Upper lobe of right lung (tissue), 1 donor: ENCODE measurements around the gene BCL11A. TPM values are rescaled to one million over a fixed set of nuclear protein-coding genes. Genes with fewer than 3 reads are reported as not detected.

Experiments used
- ATAC-seq: fragments of 200-7000 bp; cut with Tn5 transposase; one replicate; pipeline ENCODE4 v1.9.1; 2020; ENCODE audit warnings: mild to moderate bottlenecking, moderate library complexity
- DNase-seq: peaks from one replicate; pipeline ENCODE4 v3.0.0-alpha.2; 2020
- H3K27ac ChIP-seq: fragments of 200-600 bp; one replicate; pipeline ENCODE4 v1.8.0; 2022
- H3K27me3 ChIP-seq: fragments of 200-600 bp; one replicate; pipeline ENCODE4 v1.8.0; 2022; ENCODE audit warnings: mild to moderate bottlenecking
- H3K36me3 ChIP-seq: fragments of 200-600 bp; one replicate; pipeline ENCODE4 v1.8.0; 2022
- H3K4me1 ChIP-seq: fragments of 200-600 bp; one replicate; pipeline ENCODE4 v1.8.0; 2022
- H3K4me3 ChIP-seq: fragments of 200-600 bp; one replicate; pipeline ENCODE4 v1.8.0; 2022; ENCODE audit warnings: mild to moderate bottlenecking
- H3K9me3 ChIP-seq: fragments of 200-600 bp; one replicate; pipeline ENCODE4 v1.8.0; 2022
- CTCF ChIP-seq: fragments of 200-600 bp; IDR thresholded peaks from one replicate; pipeline ENCODE4 v1.8.0; 2022; ENCODE audit warnings: antibody characterized with exemption
- intact Hi-C: fragments of 100-400 bp; cut with DNase I; formaldehyde crosslinking; loops from one replicate; pipeline ENCODE4 v1.11.0; 2022
- total RNA-seq: library from RNA; stranded (reverse); fragmentation: NEBNext Ultra II Directional; extraction: Animal tissue kit (Norgen Biotek cat#: 25700); gene quantifications from one replicate; pipeline ENCODE4 v1.2.1, GENCODE V29; 2021
- donor health status: DM: no; HTN: yes; CAD: no; lungs with severe emphysema.

BCL11A gene
- total RNA-seq, 1 donor from 2014 or later = 10.3 TPM

GRCh38 chr2:60481257-60481656 is 72.2 kb downstream of the BCL11A start:
- DNase-seq (no peak), ATAC-seq (no peak)
- H3K4me1 ChIP-seq = peaks cover 7% of the 10 kb centered on the region
- TF ChIP-seq CTCF = no peak
- H3K27me3 ChIP-seq = no peaks in the 10 kb centered on the region
- no peak overlapping the region for H3K4me3 ChIP-seq
- no peaks in the 10 kb centered on the region for H3K9me3 ChIP-seq
- H3K27ac ChIP-seq = no peak overlapping the region
- H3K36me3 ChIP-seq = no peaks in the 10 kb centered on the region
- intact Hi-C loops = no loop called here

- intact Hi-C loops = no loop called here
- no peak for DNase-seq
- H3K27ac ChIP-seq = no peak overlapping the region
Measured at GRCh38 chr2:60480089-60480773, 73.2 kb downstream of the BCL11A start.

GRCh38 chr2:60479226-60480088 is 74.0 kb downstream of the BCL11A start:
- DNase-seq = no peak
- no peak overlapping the region for H3K27ac ChIP-seq
- intact Hi-C loops = no loop called here
- no peaks in the 10 kb centered on the region for H3K36me3 ChIP-seq
- H3K27me3 ChIP-seq = no peaks in the 10 kb centered on the region
- H3K4me3 ChIP-seq = no peak overlapping the region
- ATAC-seq = no peak
- peaks cover 2% of the 10 kb centered on the region for H3K4me1 ChIP-seq
- no peak for TF ChIP-seq CTCF
- no peaks in the 10 kb centered on the region for H3K9me3 ChIP-seq

More at GRCh38 chr2:60480089-60480773, 73.2 kb downstream of the BCL11A start:
- H3K4me1 ChIP-seq = peaks cover 6% of the 10 kb centered on the region
- ATAC-seq = peak; percentile 62
- H3K36me3 ChIP-seq = no peaks in the 10 kb centered on the region
- no peak overlapping the region for H3K4me3 ChIP-seq
- TF ChIP-seq CTCF = no peak
- no peaks in the 10 kb centered on the region for H3K9me3 ChIP-seq
- H3K27me3 ChIP-seq = no peaks in the 10 kb centered on the region

- ATAC-seq = no peak
- no peak overlapping the region for H3K27ac ChIP-seq
- peaks cover 2% of the 10 kb centered on the region for H3K4me1 ChIP-seq
Measured at GRCh38 chr2:60478660-60479059, 74.8 kb downstream of the BCL11A start.

More at GRCh38 chr2:60478660-60479059, 74.8 kb downstream of the BCL11A start:
- TF ChIP-seq CTCF = no peak
- Histone ChIP-seq H3K27me3 (no peaks in the 10 kb centered on the region), H3K4me3 (no peak overlapping the region), H3K9me3 (no peaks in the 10 kb centered on the region), H3K36me3 (no peaks in the 10 kb centered on the region)
- intact Hi-C loops = no loop called here
- DNase-seq = no peak
